ENCODE data around the gene NCK2.

- TF ChIP-seq POLR2A (IDR thresholded peaks at IDR 0.05) = no peak
- no peak for TF ChIP-seq CTCF (IDR thresholded peaks at IDR 0.05)
Observed at GRCh38 chr2:105795575-105795934, 50.8 kb downstream of the NCK2 start.

All from esophagus squamous epithelium (tissue), 4 donors.